ENCODE measurements around the gene CWC27. TPM values are rescaled to one million over a fixed set of nuclear protein-coding genes. Genes with fewer than 3 reads are reported as not detected.

The CWC27 gene
- total and polyA plus RNA-seq, 3 donors from 2014 or later = 12.4 to 22.9 (median 17.5) TPM

- intact Hi-C loops (cut with DNase I; ENCODE audit: low total_unique reads) = no loop called here
- WGBS, 2 donors = 88 to 90% methylated on average over 1 of the region's 1 CpG
- Histone ChIP-seq H3K9me3 (no peaks in the 10 kb centered on the region), H3K4me3 (no peak overlapping the region), H3K27ac (no peak overlapping the region), H3K4me1 (no peaks in the 10 kb centered on the region), H3K36me3 (ENCODE audit: low read depth, missing control alignments) (no peaks in the 10 kb centered on the region), H3K27me3 (no peaks in the 10 kb centered on the region)
- TF ChIP-seq POLR2A (IDR thresholded peaks at IDR 0.05) (no peak), CTCF (IDR thresholded peaks at IDR 0.05) (no peak)
- no peak for DNase-seq
These were observed 69.6 kb downstream of the CWC27 start for GRCh38 chr5:64838376-64838775.

GRCh38 chr5:64838803-64839202 lies 70.1 kb downstream of the CWC27 start:
- H3K9me3 ChIP-seq = no peaks in the 10 kb centered on the region
- TF ChIP-seq CTCF (IDR thresholded peaks at IDR 0.05) = no peak
- no peak for TF ChIP-seq POLR2A (IDR thresholded peaks at IDR 0.05)
- no peaks in the 10 kb centered on the region for H3K27me3 ChIP-seq
- H3K27ac ChIP-seq = no peak overlapping the region
- no peaks in the 10 kb centered on the region for H3K36me3 ChIP-seq (ENCODE audit: low read depth, missing control alignments)
- intact Hi-C loops (cut with DNase I; ENCODE audit: low total_unique reads) = no loop called here
- H3K4me3 ChIP-seq = no peak overlapping the region
- H3K4me1 ChIP-seq = no peaks in the 10 kb centered on the region
- no peak for DNase-seq

GRCh38 chr5:64839936-64840335 lies 71.2 kb downstream of the CWC27 start:
- Histone ChIP-seq H3K36me3 (ENCODE audit: low read depth, missing control alignments) (no peaks in the 10 kb centered on the region), H3K27me3 (no peaks in the 10 kb centered on the region), H3K9me3 (no peaks in the 10 kb centered on the region), H3K4me1 (no peaks in the 10 kb centered on the region), H3K4me3 (no peak overlapping the region), H3K27ac (no peak overlapping the region)
- WGBS, 2 donors = 83 to 86% methylated on average over 1 of the region's 1 CpG
- DNase-seq = no peak
- intact Hi-C loops (cut with DNase I; ENCODE audit: low total_unique reads) = no loop called here
- TF ChIP-seq POLR2A (IDR thresholded peaks at IDR 0.05) = no peak
- TF ChIP-seq CTCF (IDR thresholded peaks at IDR 0.05) = no peak

- DNase-seq = no peak
- H3K27ac ChIP-seq = no peak overlapping the region
- WGBS, 2 donors = 97 to 100% methylated on average over 1 of the region's 1 CpG
- H3K36me3 ChIP-seq (ENCODE audit: low read depth, missing control alignments) = no peaks in the 10 kb centered on the region
- intact Hi-C loops (cut with DNase I; ENCODE audit: low total_unique reads) = no loop called here
- TF ChIP-seq CTCF (IDR thresholded peaks at IDR 0.05) = no peak
- no peak for TF ChIP-seq POLR2A (IDR thresholded peaks at IDR 0.05)
- no peak overlapping the region for H3K4me3 ChIP-seq
- H3K4me1 ChIP-seq = no peaks in the 10 kb centered on the region
- no peaks in the 10 kb centered on the region for H3K9me3 ChIP-seq
- no peaks in the 10 kb centered on the region for H3K27me3 ChIP-seq
These were observed 72.2 kb downstream of the CWC27 start for GRCh38 chr5:64840958-64841357.

GRCh38 chr5:64853777-64854176 lies 85.0 kb downstream of the CWC27 start:
- intact Hi-C loops (cut with DNase I; ENCODE audit: low total_unique reads) = no loop called here
- WGBS, 2 donors = 77 to 90% methylated on average over 5 of the region's 5 CpGs
- TF ChIP-seq CTCF (IDR thresholded peaks at IDR 0.05) (no peak), POLR2A (IDR thresholded peaks at IDR 0.05) (no peak)
- H3K4me3 ChIP-seq = no peak overlapping the region
- no peak for DNase-seq
- H3K4me1 ChIP-seq = no peaks in the 10 kb centered on the region
- H3K9me3 ChIP-seq = no peaks in the 10 kb centered on the region
- H3K27ac ChIP-seq = no peak overlapping the region
- no peaks in the 10 kb centered on the region for H3K27me3 ChIP-seq
- no peaks in the 10 kb centered on the region for H3K36me3 ChIP-seq (ENCODE audit: low read depth, missing control alignments)

Measured in testis (tissue), 3 donors.